ENCODE measurements around the gene BIRC2. TPM values are rescaled to one million over a fixed set of nuclear protein-coding genes. Genes with fewer than 3 reads are reported as not detected.

The BIRC2 gene
- total RNA-seq, 1 experiment from 2014 or later = 76.8 TPM

- H3K4me3 ChIP-seq (ENCODE audit: low read depth in 2 of 2, low read length in 2 of 2) = no peak overlapping the region
- peaks cover 3% of the 10 kb centered on the region; the same call in 1 of the 2 replicates for H3K9me3 ChIP-seq (ENCODE audit: control insufficient read depth, insufficient read depth, low read depth, low read length)
- ChIA-PET CTCF (interaction anchor here (0.5 to 1.3 kb wide), 5 partner anchors 14 to 440 kb away, joined by 3 to 6 read pairs (median 3); no protein-coding TSS in a partner anchor), POLR2A (interaction anchor here (0.8 kb wide), 1 partner anchor 12 kb away, joined by 3 read pairs; no protein-coding TSS in a partner anchor)
- ATAC-seq = no peak
- no peaks in the 10 kb centered on the region for H3K27me3 ChIP-seq (ENCODE audit: control insufficient read depth, insufficient read depth, low read length)
- H3K4me1 ChIP-seq (ENCODE audit: control insufficient read depth, insufficient read depth, low read length) = peaks cover 41% of the 10 kb centered on the region
- peak overlapping the region; percentile 93 for H3K27ac ChIP-seq (ENCODE audit: low read length)
- DNase-seq (ENCODE audit: low read depth, low spot score) = no peak
- intact Hi-C loops (cut with micrococcal nuclease; ENCODE audit: unreplicated experiment) (no loop called here), in situ Hi-C loops (cut with HindIII; ENCODE audit: low pct_unique_long_range_greater_than_20kb, low sequenced_read_pairs) (no loop called here)
- no peaks in the 10 kb centered on the region for H3K36me3 ChIP-seq (ENCODE audit: control insufficient read depth, insufficient read depth, low read length)
- TF ChIP-seq REST (IDR thresholded peaks at IDR 0.05; ENCODE audit: insufficient read depth in 1 of 2, low read depth in 2 of 2, low read length in 1 of 2) = peak in 1 of 2 experiments; percentile 55; a peak in 2 of 4 replicates
- no peak for TF ChIP-seq SIN3A (IDR thresholded peaks at IDR 0.05; ENCODE audit: borderline replicate concordance, insufficient read depth, low read depth, low read length)
- no peak for TF ChIP-seq CTCF (IDR thresholded peaks at IDR 0.05)
- no peak for TF ChIP-seq TCF7L2 (IDR thresholded peaks at IDR 0.05; ENCODE audit: low read depth, low read length)
- no TSS peak for BruUV-seq (replicated peaks)
Observed at GRCh38 chr11:102307727-102308038, 39.3 kb upstream of the BIRC2 start.

GRCh38 chr11:102309621-102310541, 37.1 kb upstream of the BIRC2 start:
- Histone ChIP-seq H3K27me3 (ENCODE audit: control insufficient read depth, insufficient read depth, low read length) (no peaks in the 10 kb centered on the region), H3K36me3 (ENCODE audit: control insufficient read depth, insufficient read depth, low read length) (no peaks in the 10 kb centered on the region), H3K27ac (ENCODE audit: low read length) (peak overlapping the region; percentile 93), H3K9me3 (ENCODE audit: control insufficient read depth, insufficient read depth, low read depth, low read length) (no peaks in the 10 kb centered on the region), H3K4me3 (ENCODE audit: low read depth in 2 of 2, low read length in 2 of 2) (no peak overlapping the region), H3K4me1 (ENCODE audit: control insufficient read depth, insufficient read depth, low read length) (peaks cover 58% of the 10 kb centered on the region)
- in situ Hi-C loops (cut with HindIII; ENCODE audit: low pct_unique_long_range_greater_than_20kb, low sequenced_read_pairs) = no loop called here
- TF ChIP-seq TCF7L2 (IDR thresholded peaks at IDR 0.05; ENCODE audit: low read depth, low read length) (no peak), SIN3A (IDR thresholded peaks at IDR 0.05; ENCODE audit: borderline replicate concordance, insufficient read depth, low read depth, low read length) (no peak), POLR2AphosphoS5 (IDR thresholded peaks at IDR 0.05; ENCODE audit: low read depth, low read length) (no peak), REST (IDR thresholded peaks at IDR 0.05; ENCODE audit: insufficient read depth in 1 of 2, low read depth in 2 of 2, low read length in 1 of 2) (no peak), CTCF (IDR thresholded peaks at IDR 0.05) (peak; percentile 49)
- intact Hi-C loops (cut with micrococcal nuclease; ENCODE audit: unreplicated experiment) = loop anchor here (10.0 kb wide), 1 partner anchor 395 kb away; the partner anchor contains the start of genes ANGPTL5 and CEP126
- POLR2A ChIA-PET = no interaction called here
- no TSS peak for BruUV-seq (replicated peaks)
- CTCF ChIA-PET = interaction anchor here (0.6 kb wide), 2 partner anchors 29 to 524 kb away, joined by 3 read pairs; no protein-coding TSS in a partner anchor
- ATAC-seq = no peak
- DNase-seq (ENCODE audit: low read depth, low spot score) = no peak
